NCI-H345 (cell line): ENCODE data around the gene GJB4.
"Not testable (repeated sequence)": the region's sequence is repeated elsewhere in the genome, so short reads cannot be mapped to it uniquely, and the experiment has no call there.

Source experiments
- DNase-seq: peaks from one replicate; lab custom pipeline; 2025; lab: John Stamatoyannopoulos, UW

Gene GJB4

DNA sequence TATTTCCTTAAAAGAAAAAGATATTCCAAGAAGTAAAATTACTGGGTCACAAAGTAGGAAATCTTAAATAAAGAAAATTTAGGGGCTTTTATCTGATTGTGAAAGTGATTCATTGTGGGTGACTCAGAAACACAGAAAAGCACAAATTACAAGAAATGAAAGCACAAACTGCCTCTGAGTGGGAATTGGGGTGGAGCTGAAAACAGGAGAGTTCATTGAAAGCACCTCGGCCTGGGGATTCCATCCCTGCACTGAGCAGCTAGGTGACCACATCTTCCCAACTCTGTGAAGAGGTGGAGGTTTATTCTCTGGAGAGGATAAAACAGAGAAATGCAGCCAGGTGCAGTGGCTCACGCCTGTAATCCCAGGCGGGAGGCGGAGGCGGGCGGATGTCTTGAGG lies 40.7 kb downstream of the GJB4 start:
- no peak for DNase-seq

DNA sequence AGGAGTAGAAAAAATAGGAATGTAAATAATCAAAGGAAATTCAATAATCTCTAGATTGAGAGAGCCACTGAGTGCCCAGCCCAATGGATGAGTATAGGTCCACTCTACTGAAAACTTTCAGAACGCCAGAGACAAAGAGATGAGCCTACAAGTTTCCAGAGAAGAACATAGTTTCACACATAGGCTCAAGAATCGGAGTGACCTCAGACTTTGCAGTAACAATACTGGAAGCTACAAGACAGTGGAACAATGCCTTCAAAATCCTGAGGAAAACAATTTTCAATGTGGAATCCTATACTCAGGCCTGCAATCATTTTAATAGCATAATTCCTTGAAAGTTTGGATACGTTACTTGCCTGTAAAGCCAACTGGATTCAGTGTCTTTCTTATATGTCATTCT lies 44.2 kb downstream of the GJB4 start:
- DNase-seq = no peak

DNA sequence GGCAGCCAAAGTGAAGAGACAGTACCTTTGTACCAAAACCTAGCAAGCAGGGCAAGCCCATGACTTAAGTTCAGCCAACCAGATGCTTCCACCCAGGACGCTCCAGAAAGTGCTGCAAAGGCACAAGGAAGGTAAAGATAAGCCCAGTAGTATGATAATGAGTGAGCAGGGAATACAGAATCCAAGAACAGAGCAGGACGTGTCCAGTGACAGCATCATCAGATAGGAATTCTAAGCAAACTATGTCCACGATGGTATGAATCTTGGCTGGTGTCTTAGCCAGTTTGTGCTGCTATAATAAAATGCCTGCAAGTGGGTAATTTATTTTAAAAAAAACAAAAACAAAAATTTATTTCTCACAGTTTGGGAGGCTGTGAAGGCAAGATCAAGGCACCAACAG lies 46.9 kb downstream of the GJB4 start:
- DNase-seq = no peak

GRCh38 chr1:34808051-34808810 lies 48.7 kb downstream of the GJB4 start:
- DNase-seq = no peak

- not testable (repeated sequence) for DNase-seq
Observed at GRCh38 chr1:34810781-34811180, 51.2 kb downstream of the GJB4 start.
